Measurements from ENCODE around the gene PARK7. TPM values are rescaled to one million over a fixed set of nuclear protein-coding genes. Genes with fewer than 3 reads are reported as not detected.

PARK7 gene
- total RNA-seq, 1 donor from 2014 or later, result 196 TPM

DNA sequence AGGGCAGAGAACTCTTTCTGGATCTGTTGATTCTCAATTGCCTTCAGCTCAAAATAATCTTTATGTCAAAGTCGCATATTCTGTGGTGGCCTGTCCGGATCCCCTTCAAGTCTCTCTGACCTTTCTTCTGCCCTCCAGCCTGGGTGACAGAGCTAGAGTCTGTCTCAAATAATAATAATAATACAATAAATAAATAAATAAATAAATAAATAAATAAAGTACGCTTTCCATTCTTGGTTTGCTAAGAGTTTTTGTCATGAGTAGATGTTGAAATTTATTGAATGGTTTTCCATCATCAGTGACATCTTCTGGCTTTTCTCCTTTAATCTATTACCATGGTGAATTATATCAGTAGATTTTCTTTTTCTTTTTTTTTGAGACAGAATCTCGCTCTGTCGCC, 33.9 kb downstream of the PARK7 start:
- TF ChIP-seq, protein P1, sequence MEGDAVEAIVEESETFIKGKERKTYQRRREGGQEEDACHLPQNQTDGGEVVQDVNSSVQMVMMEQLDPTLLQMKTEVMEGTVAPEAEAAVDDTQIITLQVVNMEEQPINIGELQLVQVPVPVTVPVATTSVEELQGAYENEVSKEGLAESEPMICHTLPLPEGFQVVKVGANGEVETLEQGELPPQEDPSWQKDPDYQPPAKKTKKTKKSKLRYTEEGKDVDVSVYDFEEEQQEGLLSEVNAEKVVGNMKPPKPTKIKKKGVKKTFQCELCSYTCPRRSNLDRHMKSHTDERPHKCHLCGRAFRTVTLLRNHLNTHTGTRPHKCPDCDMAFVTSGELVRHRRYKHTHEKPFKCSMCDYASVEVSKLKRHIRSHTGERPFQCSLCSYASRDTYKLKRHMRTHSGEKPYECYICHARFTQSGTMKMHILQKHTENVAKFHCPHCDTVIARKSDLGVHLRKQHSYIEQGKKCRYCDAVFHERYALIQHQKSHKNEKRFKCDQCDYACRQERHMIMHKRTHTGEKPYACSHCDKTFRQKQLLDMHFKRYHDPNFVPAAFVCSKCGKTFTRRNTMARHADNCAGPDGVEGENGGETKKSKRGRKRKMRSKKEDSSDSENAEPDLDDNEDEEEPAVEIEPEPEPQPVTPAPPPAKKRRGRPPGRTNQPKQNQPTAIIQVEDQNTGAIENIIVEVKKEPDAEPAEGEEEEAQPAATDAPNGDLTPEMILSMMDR (IDR thresholded peaks at IDR 0.05; ENCODE audit: partially characterized antibody, unreplicated experiment), result no peak
- H3K4me1 Mint-ChIP-seq (ENCODE audit: low read depth, unreplicated experiment), result no peaks in the 10 kb centered on the region
- no peaks in the 10 kb centered on the region for H3K36me3 Mint-ChIP-seq (ENCODE audit: unreplicated experiment)
- DNase-seq, result no peak
- peaks cover 7% of the 10 kb centered on the region for H3K9me3 Mint-ChIP-seq (ENCODE audit: unreplicated experiment)
- no peak overlapping the region for H3K27ac Mint-ChIP-seq (ENCODE audit: unreplicated experiment)
- no peak overlapping the region for H3K4me3 Mint-ChIP-seq (ENCODE audit: unreplicated experiment)
- peaks cover 2% of the 10 kb centered on the region for H3K27me3 Mint-ChIP-seq (ENCODE audit: unreplicated experiment)

GRCh38 chr1:8002329-8002910, 40.9 kb downstream of the PARK7 start:
- Mint-ChIP-seq H3K9me3 (ENCODE audit: unreplicated experiment) (peaks cover 5% of the 10 kb centered on the region), H3K27me3 (ENCODE audit: unreplicated experiment) (no peaks in the 10 kb centered on the region), H3K27ac (ENCODE audit: unreplicated experiment) (no peak overlapping the region), H3K36me3 (ENCODE audit: unreplicated experiment) (no peaks in the 10 kb centered on the region), H3K4me3 (ENCODE audit: unreplicated experiment) (no peak overlapping the region), H3K4me1 (ENCODE audit: low read depth, unreplicated experiment) (no peaks in the 10 kb centered on the region)
- TF ChIP-seq, protein P1 (IDR thresholded peaks at IDR 0.05; ENCODE audit: partially characterized antibody, unreplicated experiment), result no peak
- DNase-seq, result no peak

- no peak overlapping the region for H3K4me3 Mint-ChIP-seq (ENCODE audit: unreplicated experiment)
- no peaks in the 10 kb centered on the region for H3K36me3 Mint-ChIP-seq (ENCODE audit: unreplicated experiment)
- H3K4me1 Mint-ChIP-seq (ENCODE audit: low read depth, unreplicated experiment), result no peaks in the 10 kb centered on the region
- peaks cover 3% of the 10 kb centered on the region for H3K9me3 Mint-ChIP-seq (ENCODE audit: unreplicated experiment)
- TF ChIP-seq, protein P1 (IDR thresholded peaks at IDR 0.05; ENCODE audit: partially characterized antibody, unreplicated experiment), result no peak
- H3K27me3 Mint-ChIP-seq (ENCODE audit: unreplicated experiment), result no peaks in the 10 kb centered on the region
- H3K27ac Mint-ChIP-seq (ENCODE audit: unreplicated experiment), result no peak overlapping the region
- no peak for DNase-seq
These were observed 41.4 kb downstream of the PARK7 start for GRCh38 chr1:8002921-8003320.

GRCh38 chr1:8003438-8004112, 42.1 kb downstream of the PARK7 start:
- no peak overlapping the region for H3K4me3 Mint-ChIP-seq (ENCODE audit: unreplicated experiment)
- no peaks in the 10 kb centered on the region for H3K4me1 Mint-ChIP-seq (ENCODE audit: low read depth, unreplicated experiment)
- H3K36me3 Mint-ChIP-seq (ENCODE audit: unreplicated experiment), result no peaks in the 10 kb centered on the region
- H3K9me3 Mint-ChIP-seq (ENCODE audit: unreplicated experiment), result peaks cover 2% of the 10 kb centered on the region
- no peak overlapping the region for H3K27ac Mint-ChIP-seq (ENCODE audit: unreplicated experiment)
- DNase-seq, result no peak
- no peaks in the 10 kb centered on the region for H3K27me3 Mint-ChIP-seq (ENCODE audit: unreplicated experiment)
- TF ChIP-seq, protein P1 (IDR thresholded peaks at IDR 0.05; ENCODE audit: partially characterized antibody, unreplicated experiment), result no peak

GRCh38 chr1:8004113-8004802, 42.7 kb downstream of the PARK7 start:
- peaks cover 2% of the 10 kb centered on the region for H3K9me3 Mint-ChIP-seq (ENCODE audit: unreplicated experiment)
- no peaks in the 10 kb centered on the region for H3K4me1 Mint-ChIP-seq (ENCODE audit: low read depth, unreplicated experiment)
- DNase-seq, result no peak
- no peak overlapping the region for H3K4me3 Mint-ChIP-seq (ENCODE audit: unreplicated experiment)
- TF ChIP-seq, protein P1 (IDR thresholded peaks at IDR 0.05; ENCODE audit: partially characterized antibody, unreplicated experiment), result no peak
- H3K36me3 Mint-ChIP-seq (ENCODE audit: unreplicated experiment), result no peaks in the 10 kb centered on the region
- no peaks in the 10 kb centered on the region for H3K27me3 Mint-ChIP-seq (ENCODE audit: unreplicated experiment)
- H3K27ac Mint-ChIP-seq (ENCODE audit: unreplicated experiment), result no peak overlapping the region

All from glutamatergic neuron (in vitro differentiated cells).